Measurements from ENCODE around the gene SH3BP4.

SH3BP4 gene

GRCh38 chr2:235095569-235095968 is 143.8 kb downstream of the SH3BP4 start:
- Histone ChIP-seq H3K4me3 (ENCODE audit: low read depth in 1 of 2, low read length in 2 of 2) (no peak overlapping the region), H3K4me2 (ENCODE audit: insufficient read depth, low read length) (no peak overlapping the region), H3K4me1 (ENCODE audit: insufficient read depth, low read length) (no peaks in the 10 kb centered on the region), H3K36me3 (ENCODE audit: insufficient read depth, low read length) (no peaks in the 10 kb centered on the region), H3K79me2 (ENCODE audit: insufficient read depth, low read length) (no peaks in the 10 kb centered on the region), H4K20me1 (ENCODE audit: insufficient read depth, low read length) (no peaks in the 10 kb centered on the region), H3K27ac (ENCODE audit: low read length) (no peak overlapping the region), H3K27me3 (ENCODE audit: insufficient read depth, low read length, poor library complexity) (peaks cover 12% of the 10 kb centered on the region), H3K9ac (ENCODE audit: low read depth, low read length) (no peak overlapping the region), H3K9me3 (ENCODE audit: insufficient read depth, low read length, severe bottlenecking) (no peaks in the 10 kb centered on the region), H2AFZ (ENCODE audit: low read depth, low read length) (no peak overlapping the region)
- DNase-seq (no peak), ATAC-seq (ENCODE audit: insufficient read depth, low read depth) (no peak)
- TF ChIP-seq CTCF (IDR thresholded peaks at IDR 0.05; ENCODE audit: borderline replicate concordance, extremely low read depth, low read length, poor library complexity, severe bottlenecking) (no peak), EZH2 (IDR thresholded peaks at IDR 0.05; ENCODE audit: borderline replicate concordance, low read depth, low read length, severe bottlenecking) (no peak)

- Histone ChIP-seq H3K36me3 (ENCODE audit: insufficient read depth, low read length) (no peaks in the 10 kb centered on the region), H3K4me2 (ENCODE audit: insufficient read depth, low read length) (no peak overlapping the region), H4K20me1 (ENCODE audit: insufficient read depth, low read length) (no peaks in the 10 kb centered on the region), H3K4me1 (ENCODE audit: insufficient read depth, low read length) (no peaks in the 10 kb centered on the region), H2AFZ (ENCODE audit: low read depth, low read length) (no peak overlapping the region), H3K27ac (ENCODE audit: low read length) (no peak overlapping the region), H3K9ac (ENCODE audit: low read depth, low read length) (no peak overlapping the region), H3K4me3 (ENCODE audit: low read depth in 1 of 2, low read length in 2 of 2) (no peak overlapping the region), H3K9me3 (ENCODE audit: insufficient read depth, low read length, severe bottlenecking) (no peaks in the 10 kb centered on the region), H3K79me2 (ENCODE audit: insufficient read depth, low read length) (no peaks in the 10 kb centered on the region), H3K27me3 (ENCODE audit: insufficient read depth, low read length, poor library complexity) (peaks cover 15% of the 10 kb centered on the region)
- TF ChIP-seq CTCF (IDR thresholded peaks at IDR 0.05; ENCODE audit: borderline replicate concordance, extremely low read depth, low read length, poor library complexity, severe bottlenecking) (no peak), EZH2 (IDR thresholded peaks at IDR 0.05; ENCODE audit: borderline replicate concordance, low read depth, low read length, severe bottlenecking) (no peak)
- ATAC-seq (ENCODE audit: insufficient read depth, low read depth) (no peak), DNase-seq (no peak)
Observed at GRCh38 chr2:235096447-235096846, 144.6 kb downstream of the SH3BP4 start.

GRCh38 chr2:235097196-235097595 is 145.4 kb downstream of the SH3BP4 start:
- Histone ChIP-seq H3K27ac (ENCODE audit: low read length) (no peak overlapping the region), H3K9me3 (ENCODE audit: insufficient read depth, low read length, severe bottlenecking) (no peaks in the 10 kb centered on the region), H3K9ac (ENCODE audit: low read depth, low read length) (no peak overlapping the region), H3K4me1 (ENCODE audit: insufficient read depth, low read length) (no peaks in the 10 kb centered on the region), H3K36me3 (ENCODE audit: insufficient read depth, low read length) (no peaks in the 10 kb centered on the region), H4K20me1 (ENCODE audit: insufficient read depth, low read length) (no peaks in the 10 kb centered on the region), H3K4me3 (ENCODE audit: low read depth in 1 of 2, low read length in 2 of 2) (no peak overlapping the region), H3K4me2 (ENCODE audit: insufficient read depth, low read length) (no peak overlapping the region), H2AFZ (ENCODE audit: low read depth, low read length) (no peak overlapping the region), H3K27me3 (ENCODE audit: insufficient read depth, low read length, poor library complexity) (peaks cover 15% of the 10 kb centered on the region), H3K79me2 (ENCODE audit: insufficient read depth, low read length) (no peaks in the 10 kb centered on the region)
- no peak for ATAC-seq (ENCODE audit: insufficient read depth, low read depth)
- DNase-seq, result no peak
- TF ChIP-seq CTCF (IDR thresholded peaks at IDR 0.05; ENCODE audit: borderline replicate concordance, extremely low read depth, low read length, poor library complexity, severe bottlenecking) (no peak), EZH2 (IDR thresholded peaks at IDR 0.05; ENCODE audit: borderline replicate concordance, low read depth, low read length, severe bottlenecking) (no peak)

GRCh38 chr2:235098269-235098668 is 146.5 kb downstream of the SH3BP4 start:
- no peaks in the 10 kb centered on the region for H3K36me3 ChIP-seq (ENCODE audit: insufficient read depth, low read length)
- H3K27ac ChIP-seq (ENCODE audit: low read length), result no peak overlapping the region
- DNase-seq (no peak), ATAC-seq (ENCODE audit: insufficient read depth, low read depth) (no peak)
- H3K27me3 ChIP-seq (ENCODE audit: insufficient read depth, low read length, poor library complexity), result peaks cover 21% of the 10 kb centered on the region
- H3K9ac ChIP-seq (ENCODE audit: low read depth, low read length), result no peak overlapping the region
- H3K4me2 ChIP-seq (ENCODE audit: insufficient read depth, low read length), result no peak overlapping the region
- no peak for TF ChIP-seq EZH2 (IDR thresholded peaks at IDR 0.05; ENCODE audit: borderline replicate concordance, low read depth, low read length, severe bottlenecking)
- no peak for TF ChIP-seq CTCF (IDR thresholded peaks at IDR 0.05; ENCODE audit: borderline replicate concordance, extremely low read depth, low read length, poor library complexity, severe bottlenecking)
- no peaks in the 10 kb centered on the region for H4K20me1 ChIP-seq (ENCODE audit: insufficient read depth, low read length)
- H3K4me3 ChIP-seq (ENCODE audit: low read depth in 1 of 2, low read length in 2 of 2), result no peak overlapping the region
- no peaks in the 10 kb centered on the region for H3K79me2 ChIP-seq (ENCODE audit: insufficient read depth, low read length)
- no peaks in the 10 kb centered on the region for H3K9me3 ChIP-seq (ENCODE audit: insufficient read depth, low read length, severe bottlenecking)
- no peaks in the 10 kb centered on the region for H3K4me1 ChIP-seq (ENCODE audit: insufficient read depth, low read length)
- H2AFZ ChIP-seq (ENCODE audit: low read depth, low read length), result no peak overlapping the region

Data from DND-41 (cell line).